IMR-90 (cell line): ENCODE measurements around the gene LHX5. TPM values are rescaled to one million over a fixed set of nuclear protein-coding genes. Genes with fewer than 3 reads are reported as not detected.

Source experiments
- ATAC-seq: fragments of 200-7000 bp; cut with Tn5 transposase; 2 replicates; pipeline ENCODE4 v1.9.1; 2020; ENCODE audit warnings: low read depth, mild to moderate bottlenecking, moderate library complexity
- BruUV-seq: library from RNA; stranded (reverse); fragments of 400-500 nt; replicated peaks from 2 replicates; lab custom pipeline; 2021; lab: Mats Ljungman, UMichigan
- CTCF ChIA-PET: fragments of 300-600 bp; formaldehyde crosslinking; extraction: SDS; loops from one replicate; lab custom pipeline; 2021; ENCODE audit warnings: antibody characterized with exemption; lab: Yijun Ruan, JAX
- POLR2A ChIA-PET: fragments of 300-600 bp; sonication (Branson Sonifier 250); formaldehyde crosslinking; loops from one replicate; lab custom pipeline; 2022; ENCODE audit warnings: antibody characterized with exemption; ENCODE audit not compliant: unreplicated experiment; lab: Charles Lee
- DNase-seq: peaks from one replicate; pipeline ENCODE4 v3.0.0; 2013
- H2AFZ ChIP-seq: replicated peaks from 2 replicates; pipeline ENCODE3; 2013; ENCODE audit warnings: low read length, mild to moderate bottlenecking; ENCODE audit not compliant: poor library complexity
- H2AK5ac ChIP-seq: 2 replicates; pipeline ENCODE4 v1.6.1; 2013; ENCODE audit warnings: low read depth, low read length, inconsistent platforms
- H2AK9ac ChIP-seq: replicated peaks from 2 replicates; pipeline ENCODE3; 2013; ENCODE audit warnings: mild to moderate bottlenecking, low read depth, low read length, moderate library complexity; ENCODE audit not compliant: poor library complexity
- H2BK120ac ChIP-seq: 2 replicates; pipeline ENCODE4 v1.6.1; 2013; ENCODE audit warnings: low read depth, low read length, inconsistent platforms
- H2BK15ac ChIP-seq: 3 replicates; pipeline ENCODE4 v1.6.1; 2013; ENCODE audit warnings: low read depth, low read length, inconsistent platforms
- H2BK20ac ChIP-seq: 2 replicates; pipeline ENCODE4 v1.6.1; 2013; ENCODE audit warnings: low read depth, mild to moderate bottlenecking, inconsistent platforms, low read length, moderate library complexity
- H2BK5ac ChIP-seq: 2 replicates; pipeline ENCODE4 v1.6.1; 2013; ENCODE audit warnings: mild to moderate bottlenecking, low read depth, low read length, inconsistent platforms; ENCODE audit not compliant: poor library complexity, severe bottlenecking
- H3K14ac ChIP-seq: replicated peaks from 2 replicates; pipeline ENCODE4 v1.6.1; 2013; ENCODE audit warnings: low read depth, low read length, inconsistent platforms
- H3K18ac ChIP-seq: 2 replicates; pipeline ENCODE4 v1.6.1; 2013; ENCODE audit warnings: low read depth, low read length, control low read depth
- H3K23ac ChIP-seq: 2 replicates; pipeline ENCODE4 v1.6.1; 2013; ENCODE audit warnings: low read depth, low read length, inconsistent platforms
- H3K27ac ChIP-seq: 2 replicates; pipeline ENCODE4 v1.5.1; 2013; ENCODE audit warnings: mild to moderate bottlenecking, control low read depth, low read length; ENCODE audit not compliant: insufficient read depth
- H3K27me3 ChIP-seq: 2 replicates; pipeline ENCODE4 v1.6.1; 2013; ENCODE audit warnings: low read length; ENCODE audit not compliant: control insufficient read depth, insufficient read depth
- H3K36me3 ChIP-seq: 2 replicates; pipeline ENCODE4 v1.6.1; 2013; ENCODE audit warnings: low read length, mixed read lengths; ENCODE audit not compliant: control insufficient read depth, insufficient read depth
- H3K4ac ChIP-seq: 2 replicates; pipeline ENCODE4 v1.6.1; 2013; ENCODE audit warnings: low read depth, low read length, inconsistent platforms
- H3K4me1 ChIP-seq: 2 replicates; pipeline ENCODE4 v1.6.1; 2013; ENCODE audit warnings: low read length, mixed read lengths; ENCODE audit not compliant: control insufficient read depth, insufficient read depth
- H3K4me2 ChIP-seq: 2 replicates; pipeline ENCODE4 v1.6.1; 2013; ENCODE audit warnings: low read depth, mild to moderate bottlenecking, control low read depth, low read length, moderate library complexity
- H3K4me3 ChIP-seq: 2 replicates; pipeline ENCODE4 v1.5.1; 2013; ENCODE audit warnings: low read depth, mild to moderate bottlenecking, control low read depth, low read length, moderate library complexity; ENCODE audit not compliant: insufficient read depth
- H3K56ac ChIP-seq: 2 replicates; pipeline ENCODE4 v1.6.1; 2013; ENCODE audit warnings: low read length, inconsistent platforms; ENCODE audit not compliant: insufficient read depth; ENCODE audit errors: extremely low read depth
- H3K79me1 ChIP-seq, 2 experiments: 2 replicates each; pipeline ENCODE4 v1.6.1; 2013; ENCODE audit warnings: low read length in 2 of 2, inconsistent platforms in 1 of 2, low read depth in 1 of 2
- H3K9ac ChIP-seq: 2 replicates; pipeline ENCODE4 v1.6.1; 2013; ENCODE audit warnings: low read depth, low read length, control low read depth
- H3K9me1 ChIP-seq: 2 replicates; pipeline ENCODE4 v1.6.1; 2013; ENCODE audit warnings: low read length, inconsistent platforms; ENCODE audit not compliant: insufficient read depth
- H3K9me3 ChIP-seq: 2 replicates; pipeline ENCODE4 v1.6.1; 2013; ENCODE audit warnings: low read length; ENCODE audit not compliant: control insufficient read depth, insufficient read depth
- H4K20me1 ChIP-seq: 2 replicates; pipeline ENCODE4 v1.6.1; 2013; ENCODE audit warnings: low read length, inconsistent platforms; ENCODE audit not compliant: insufficient read depth
- H4K5ac ChIP-seq: 2 replicates; pipeline ENCODE4 v1.6.1; 2013; ENCODE audit warnings: mild to moderate bottlenecking, low read depth, low read length, control low read depth
- H4K8ac ChIP-seq, 2 experiments: 2 replicates each; pipeline ENCODE4 v1.6.1; 2013; ENCODE audit warnings: low read depth in 2 of 2, low read length in 2 of 2, control low read depth in 1 of 2, inconsistent platforms in 1 of 2
- H4K91ac ChIP-seq: 2 replicates; pipeline ENCODE4 v1.6.1; 2013; ENCODE audit warnings: low read depth, low read length, inconsistent platforms; ENCODE audit not compliant: insufficient read depth
- BHLHE40 ChIP-seq: fragments of 150-350 bp; IDR thresholded peaks from 2 replicates; pipeline ENCODE4 v1.6.1; 2016; ENCODE audit warnings: mild to moderate bottlenecking, low read depth, low read length
- CEBPB ChIP-seq: IDR thresholded peaks from 2 replicates; pipeline ENCODE4 v1.6.1; 2012; ENCODE audit warnings: low read depth, low read length, improper control_type of control experiment
- CHD1 ChIP-seq: IDR thresholded peaks from 2 replicates; pipeline ENCODE4 v1.6.1; 2012; ENCODE audit warnings: low read depth, low read length, improper control_type of control experiment
- CTCF ChIP-seq: conservative IDR thresholded peaks from 2 replicates; pipeline ENCODE4 v1.5.1; 2012; ENCODE audit warnings: mild to moderate bottlenecking, low read depth, low read length, improper control_type of control experiment
- ELK1 ChIP-seq: fragments of 150-350 bp; IDR thresholded peaks from 2 replicates; pipeline ENCODE4 v1.6.1; 2016; ENCODE audit warnings: low read depth, mild to moderate bottlenecking, low read length, moderate library complexity, borderline replicate concordance
- FOS ChIP-seq: fragments of 150-350 bp; IDR thresholded peaks from 2 replicates; pipeline ENCODE4 v1.6.1; 2016; ENCODE audit warnings: low read depth, low read length
- MAFK ChIP-seq: IDR thresholded peaks from 2 replicates; pipeline ENCODE4 v1.6.1; 2012; ENCODE audit warnings: low read depth, low read length, improper control_type of control experiment
- MAZ ChIP-seq: IDR thresholded peaks from 2 replicates; pipeline ENCODE4 v1.6.1; 2012; ENCODE audit warnings: low read depth, mild to moderate bottlenecking, low read length, improper control_type of control experiment, moderate library complexity, borderline replicate concordance
- MXI1 ChIP-seq: IDR thresholded peaks from 2 replicates; pipeline ENCODE4 v1.6.1; 2012; ENCODE audit warnings: low read depth, mild to moderate bottlenecking, low read length, moderate library complexity, borderline replicate concordance
- NFE2L2 ChIP-seq: fragments of 150-350 bp; IDR thresholded peaks from 2 replicates; pipeline ENCODE4 v1.6.1; 2016; ENCODE audit warnings: low read depth, mild to moderate bottlenecking, low read length
- POLR2A ChIP-seq: IDR thresholded peaks from 2 replicates; pipeline ENCODE4 v1.6.1; 2012; ENCODE audit warnings: mild to moderate bottlenecking, low read depth, low read length
- RAD21 ChIP-seq: IDR thresholded peaks from 2 replicates; pipeline ENCODE4 v1.6.1; 2012; ENCODE audit warnings: low read length, improper control_type of control experiment
- RCOR1 ChIP-seq: IDR thresholded peaks from 2 replicates; pipeline ENCODE4 v1.6.1; 2012; ENCODE audit warnings: mild to moderate bottlenecking, low read length, improper control_type of control experiment; ENCODE audit not compliant: insufficient replicate concordance
- RFX5 ChIP-seq: IDR thresholded peaks from 2 replicates; pipeline ENCODE4 v1.8.0; 2012; ENCODE audit warnings: low read depth, mild to moderate bottlenecking, low read length, moderate library complexity
- SMC3 ChIP-seq: fragments of 150-350 bp; IDR thresholded peaks from 2 replicates; pipeline ENCODE4 v1.6.1; 2016; ENCODE audit warnings: low read depth, mild to moderate bottlenecking, antibody characterized with exemption, low read length, moderate library complexity
- WGBS, 2 experiments: methylation state at CpG; one replicate each; pipeline versions ENCODE4 v1.1.5 to v1.1.7; 2013; ENCODE audit warnings: missing lambda C conversion rate in 2 of 2; ENCODE audit not compliant: insufficient read length in 1 of 2; ENCODE audit errors: extremely low coverage in 2 of 2; 5-methylcytosine and 5-hydroxymethylcytosine counted together
- dilution Hi-C: fragments of 300-500 bp; cut with HindIII; formaldehyde crosslinking; loops from one replicate; pipeline ENCODE4 v1.14.3; 2018; ENCODE audit warnings: low sequenced_read_pairs; ENCODE audit not compliant: unreplicated experiment
- in situ Hi-C: fragments of 300-500 bp; cut with MboI; formaldehyde crosslinking; loops from 3 replicates; pipeline ENCODE4 v1.14.3; 2019; ENCODE audit warnings: low sequenced_read_pairs, inconsistent platforms, mixed read lengths
- intact Hi-C: fragments of 100-400 bp; cut with micrococcal nuclease; formaldehyde crosslinking; loops from 2 replicates; pipeline ENCODE4 v1.10.0; 2022
- polyA plus RNA-seq, 3 experiments: library from polyadenylated mRNA; depleted of rRNA; stranded (reverse); fragments of >200 nt; gene quantifications; 2 replicates each; pipeline ENCODE4 v1.2.3, GENCODE V29; 2012; ENCODE audit warnings: low replicate concordance in 1 of 3
- total RNA-seq: library from RNA; depleted of rRNA; stranded (reverse); fragments of >200 nt; gene quantifications from 2 replicates; pipeline ENCODE4 v1.2.3, GENCODE V29; 2012
- TF ChIP-seq, protein P1 (sequence below): fragments of 150-350 bp; IDR thresholded peaks from 2 replicates; pipeline ENCODE4 v1.6.1; 2017; ENCODE audit warnings: mild to moderate bottlenecking, antibody characterized with exemption, low read length, low read depth

Gene LHX5
- total and polyA plus RNA-seq, 2 of the 4 experiments (the other 2 are of a cell fraction), result not detected

- H2BK5ac ChIP-seq, result no peak overlapping the region
- no peak overlapping the region for H3K23ac ChIP-seq
- H3K27ac ChIP-seq, result no peak overlapping the region
- no peak overlapping the region for H3K56ac ChIP-seq
- no peak overlapping the region for H2BK15ac ChIP-seq
- H3K4me2 ChIP-seq, result no peak overlapping the region
- H3K9ac ChIP-seq, result no peak overlapping the region
- H3K18ac ChIP-seq, result no peak overlapping the region
- no peak overlapping the region for H2BK120ac ChIP-seq
- intact Hi-C loops (no loop called here), in situ Hi-C loops (no loop called here), dilution Hi-C loops (no loop called here)
- no peaks in the 10 kb centered on the region for H4K20me1 ChIP-seq
- no peak overlapping the region for H3K4ac ChIP-seq
- H3K27me3 ChIP-seq, result peaks cover 70% of the 10 kb centered on the region
- no peak for ATAC-seq
- DNase-seq, result no peak
- H4K8ac ChIP-seq, result no peak overlapping the region
- no peak overlapping the region for H3K14ac ChIP-seq
- no peak overlapping the region for H4K91ac ChIP-seq
- no peaks in the 10 kb centered on the region for H3K36me3 ChIP-seq
- H3K9me1 ChIP-seq, result no peaks in the 10 kb centered on the region
- no peak overlapping the region for H3K4me3 ChIP-seq
- H2BK20ac ChIP-seq, result no peak overlapping the region
- H3K79me1 ChIP-seq, result no peaks in the 10 kb centered on the region
- WGBS, 2 experiments, result no CpG with 5 or more reads among the region's 7 CpGs
- ChIA-PET POLR2A (no interaction called here), CTCF (no interaction called here)
- no TSS peak for BruUV-seq
- TF ChIP-seq FOS (no peak), NFE2L2 (no peak), POLR2A (no peak), MXI1 (no peak), RCOR1 (no peak), ELK1 (no peak), SMC3 (no peak), CHD1 (no peak), CEBPB (no peak), RFX5 (no peak), RAD21 (no peak), BHLHE40 (no peak), MAFK (no peak), MAZ (no peak), CTCF (no peak)
- TF ChIP-seq, protein P1, sequence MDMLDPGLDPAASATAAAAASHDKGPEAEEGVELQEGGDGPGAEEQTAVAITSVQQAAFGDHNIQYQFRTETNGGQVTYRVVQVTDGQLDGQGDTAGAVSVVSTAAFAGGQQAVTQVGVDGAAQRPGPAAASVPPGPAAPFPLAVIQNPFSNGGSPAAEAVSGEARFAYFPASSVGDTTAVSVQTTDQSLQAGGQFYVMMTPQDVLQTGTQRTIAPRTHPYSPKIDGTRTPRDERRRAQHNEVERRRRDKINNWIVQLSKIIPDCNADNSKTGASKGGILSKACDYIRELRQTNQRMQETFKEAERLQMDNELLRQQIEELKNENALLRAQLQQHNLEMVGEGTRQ, result no peak
- no peak overlapping the region for H2AK9ac ChIP-seq
- H4K5ac ChIP-seq, result no peak overlapping the region
- H2AFZ ChIP-seq, result no peak overlapping the region
- no peaks in the 10 kb centered on the region for H3K4me1 ChIP-seq
- H3K9me3 ChIP-seq, result no peaks in the 10 kb centered on the region
- no peak overlapping the region for H2AK5ac ChIP-seq
These were observed 5.6 kb upstream of the LHX5 start for GRCh38 chr12:113477171-113477841.
